ENCODE measurements around the gene RHO. TPM values are rescaled to one million over a fixed set of nuclear protein-coding genes. Genes with fewer than 3 reads are reported as not detected.

Gene RHO
- total RNA-seq, 2 experiments from 2014 or later, result not detected

DNA sequence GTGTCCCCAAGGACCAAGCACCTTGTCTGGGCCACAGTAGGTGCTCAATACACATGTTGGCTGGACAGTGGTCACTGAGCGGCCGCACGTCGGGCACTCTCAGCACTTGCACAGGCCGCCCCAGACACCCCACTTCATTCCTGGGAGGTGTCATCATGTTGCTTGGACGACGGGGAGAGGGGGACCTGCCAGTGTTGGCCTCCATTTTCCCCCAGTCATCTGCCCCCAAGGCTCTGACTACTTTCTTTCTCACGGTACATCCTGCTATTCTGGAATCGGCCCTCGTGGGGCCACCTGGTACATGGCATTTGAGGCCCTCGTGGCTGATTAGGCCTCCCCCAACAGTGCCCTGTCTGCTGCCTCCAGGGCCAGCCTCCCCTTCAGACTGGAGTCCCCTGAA is 1.2 kb upstream of the RHO start:
- ChIA-PET POLR2A (no interaction called here), CTCF (interaction anchor here (0.6 kb wide), 1 partner anchor 415 kb away, joined by 3 read pairs; no protein-coding TSS in a partner anchor)
- H3K27ac Mint-ChIP-seq, result no peak overlapping the region
- H3K9me3 Mint-ChIP-seq, result no peaks in the 10 kb centered on the region
- DNase-seq, result no peak
- no peaks in the 10 kb centered on the region for H3K27me3 Mint-ChIP-seq
- no peaks in the 10 kb centered on the region for H3K36me3 Mint-ChIP-seq
- no peak overlapping the region for H3K4me3 Mint-ChIP-seq
- no peaks in the 10 kb centered on the region for H3K4me1 Mint-ChIP-seq (ENCODE audit: low read depth)
- intact Hi-C loops (cut with micrococcal nuclease), result no loop called here

DNA sequence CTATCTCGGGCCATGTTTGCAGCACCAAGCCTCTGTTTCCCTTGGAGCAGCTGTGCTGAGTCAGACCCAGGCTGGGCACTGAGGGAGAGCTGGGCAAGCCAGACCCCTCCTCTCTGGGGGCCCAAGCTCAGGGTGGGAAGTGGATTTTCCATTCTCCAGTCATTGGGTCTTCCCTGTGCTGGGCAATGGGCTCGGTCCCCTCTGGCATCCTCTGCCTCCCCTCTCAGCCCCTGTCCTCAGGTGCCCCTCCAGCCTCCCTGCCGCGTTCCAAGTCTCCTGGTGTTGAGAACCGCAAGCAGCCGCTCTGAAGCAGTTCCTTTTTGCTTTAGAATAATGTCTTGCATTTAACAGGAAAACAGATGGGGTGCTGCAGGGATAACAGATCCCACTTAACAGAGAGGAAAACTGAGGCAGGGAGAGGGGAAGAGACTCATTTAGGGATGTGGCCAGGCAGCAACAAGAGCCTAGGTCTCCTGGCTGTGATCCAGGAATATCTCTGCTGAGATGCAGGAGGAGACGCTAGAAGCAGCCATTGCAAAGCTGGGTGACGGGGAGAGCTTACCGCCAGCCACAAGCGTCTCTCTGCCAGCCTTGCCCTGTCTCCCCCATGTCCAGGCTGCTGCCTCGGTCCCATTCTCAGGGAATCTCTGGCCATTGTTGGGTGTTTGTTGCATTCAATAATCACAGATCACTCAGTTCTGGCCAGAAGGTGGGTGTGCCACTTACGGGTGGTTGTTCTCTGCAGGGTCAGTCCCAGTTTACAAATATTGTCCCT is 1.2 kb downstream of the RHO start:
- H3K4me3 Mint-ChIP-seq, result no peak overlapping the region
- no peak overlapping the region for H3K27ac Mint-ChIP-seq
- no peaks in the 10 kb centered on the region for H3K4me1 Mint-ChIP-seq (ENCODE audit: low read depth)
- intact Hi-C loops (cut with micrococcal nuclease), result no loop called here
- no peaks in the 10 kb centered on the region for H3K27me3 Mint-ChIP-seq
- no peak for DNase-seq
- H3K36me3 Mint-ChIP-seq, result no peaks in the 10 kb centered on the region
- H3K9me3 Mint-ChIP-seq, result no peaks in the 10 kb centered on the region
- ChIA-PET POLR2A (no interaction called here), CTCF (no interaction called here)

DNA sequence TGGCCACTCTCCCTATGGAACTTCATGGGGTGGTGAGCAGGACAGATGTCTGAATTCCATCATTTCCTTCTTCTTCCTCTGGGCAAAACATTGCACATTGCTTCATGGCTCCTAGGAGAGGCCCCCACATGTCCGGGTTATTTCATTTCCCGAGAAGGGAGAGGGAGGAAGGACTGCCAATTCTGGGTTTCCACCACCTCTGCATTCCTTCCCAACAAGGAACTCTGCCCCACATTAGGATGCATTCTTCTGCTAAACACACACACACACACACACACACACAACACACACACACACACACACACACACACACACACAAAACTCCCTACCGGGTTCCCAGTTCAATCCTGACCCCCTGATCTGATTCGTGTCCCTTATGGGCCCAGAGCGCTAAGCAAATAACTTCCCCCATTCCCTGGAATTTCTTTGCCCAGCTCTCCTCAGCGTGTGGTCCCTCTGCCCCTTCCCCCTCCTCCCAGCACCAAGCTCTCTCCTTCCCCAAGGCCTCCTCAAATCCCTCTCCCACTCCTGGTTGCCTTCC is 1.9 kb downstream of the RHO start:
- Mint-ChIP-seq H3K9me3 (no peaks in the 10 kb centered on the region), H3K4me3 (no peak overlapping the region), H3K27ac (no peak overlapping the region), H3K36me3 (no peaks in the 10 kb centered on the region), H3K4me1 (ENCODE audit: low read depth) (no peaks in the 10 kb centered on the region), H3K27me3 (no peaks in the 10 kb centered on the region)
- CTCF ChIA-PET, result no interaction called here
- intact Hi-C loops (cut with micrococcal nuclease), result no loop called here
- POLR2A ChIA-PET, result no interaction called here
- DNase-seq, result no peak

- H3K9me3 Mint-ChIP-seq, result no peaks in the 10 kb centered on the region
- no peaks in the 10 kb centered on the region for H3K27me3 Mint-ChIP-seq
- no peaks in the 10 kb centered on the region for H3K4me1 Mint-ChIP-seq (ENCODE audit: low read depth)
- CTCF ChIA-PET, result no interaction called here
- POLR2A ChIA-PET, result no interaction called here
- no peak overlapping the region for H3K4me3 Mint-ChIP-seq
- DNase-seq, result no peak
- H3K36me3 Mint-ChIP-seq, result no peaks in the 10 kb centered on the region
- intact Hi-C loops (cut with micrococcal nuclease), result no loop called here
- H3K27ac Mint-ChIP-seq, result no peak overlapping the region
These were observed 2.4 kb downstream of the RHO start for GRCh38 chr3:129530821-129531220.

GRCh38 chr3:129531699-129532098 is 3.3 kb downstream of the RHO start:
- no peak for DNase-seq
- Mint-ChIP-seq H3K27ac (no peak overlapping the region), H3K4me3 (no peak overlapping the region), H3K36me3 (no peaks in the 10 kb centered on the region), H3K9me3 (no peaks in the 10 kb centered on the region), H3K4me1 (ENCODE audit: low read depth) (no peaks in the 10 kb centered on the region), H3K27me3 (no peaks in the 10 kb centered on the region)
- CTCF ChIA-PET, result no interaction called here
- intact Hi-C loops (cut with micrococcal nuclease), result no loop called here
- POLR2A ChIA-PET, result no interaction called here

DNA sequence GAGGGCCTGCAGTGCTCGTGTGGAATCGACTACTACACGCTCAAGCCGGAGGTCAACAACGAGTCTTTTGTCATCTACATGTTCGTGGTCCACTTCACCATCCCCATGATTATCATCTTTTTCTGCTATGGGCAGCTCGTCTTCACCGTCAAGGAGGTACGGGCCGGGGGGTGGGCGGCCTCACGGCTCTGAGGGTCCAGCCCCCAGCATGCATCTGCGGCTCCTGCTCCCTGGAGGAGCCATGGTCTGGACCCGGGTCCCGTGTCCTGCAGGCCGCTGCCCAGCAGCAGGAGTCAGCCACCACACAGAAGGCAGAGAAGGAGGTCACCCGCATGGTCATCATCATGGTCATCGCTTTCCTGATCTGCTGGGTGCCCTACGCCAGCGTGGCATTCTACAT is 3.8 kb downstream of the RHO start:
- ChIA-PET POLR2A (no interaction called here), CTCF (no interaction called here)
- intact Hi-C loops (cut with micrococcal nuclease), result no loop called here
- Mint-ChIP-seq H3K4me1 (ENCODE audit: low read depth) (no peaks in the 10 kb centered on the region), H3K27me3 (no peaks in the 10 kb centered on the region), H3K36me3 (no peaks in the 10 kb centered on the region), H3K9me3 (no peaks in the 10 kb centered on the region), H3K4me3 (no peak overlapping the region), H3K27ac (no peak overlapping the region)
- DNase-seq, result no peak

- Mint-ChIP-seq H3K4me1 (ENCODE audit: low read depth) (no peaks in the 10 kb centered on the region), H3K36me3 (no peaks in the 10 kb centered on the region), H3K4me3 (no peak overlapping the region), H3K27ac (no peak overlapping the region), H3K9me3 (no peaks in the 10 kb centered on the region), H3K27me3 (no peaks in the 10 kb centered on the region)
- DNase-seq, result no peak
- POLR2A ChIA-PET, result no interaction called here
- CTCF ChIA-PET, result no interaction called here
- intact Hi-C loops (cut with micrococcal nuclease), result no loop called here
These were observed 5.0 kb downstream of the RHO start for GRCh38 chr3:129533406-129533805.

- Mint-ChIP-seq H3K9me3 (no peaks in the 10 kb centered on the region), H3K27ac (no peak overlapping the region), H3K4me1 (ENCODE audit: low read depth) (no peaks in the 10 kb centered on the region), H3K27me3 (no peaks in the 10 kb centered on the region), H3K36me3 (no peaks in the 10 kb centered on the region), H3K4me3 (no peak overlapping the region)
- intact Hi-C loops (cut with micrococcal nuclease), result no loop called here
- ChIA-PET CTCF (no interaction called here), POLR2A (no interaction called here)
- DNase-seq, result no peak
These were observed 6.1 kb downstream of the RHO start for GRCh38 chr3:129534428-129535027.

DNA sequence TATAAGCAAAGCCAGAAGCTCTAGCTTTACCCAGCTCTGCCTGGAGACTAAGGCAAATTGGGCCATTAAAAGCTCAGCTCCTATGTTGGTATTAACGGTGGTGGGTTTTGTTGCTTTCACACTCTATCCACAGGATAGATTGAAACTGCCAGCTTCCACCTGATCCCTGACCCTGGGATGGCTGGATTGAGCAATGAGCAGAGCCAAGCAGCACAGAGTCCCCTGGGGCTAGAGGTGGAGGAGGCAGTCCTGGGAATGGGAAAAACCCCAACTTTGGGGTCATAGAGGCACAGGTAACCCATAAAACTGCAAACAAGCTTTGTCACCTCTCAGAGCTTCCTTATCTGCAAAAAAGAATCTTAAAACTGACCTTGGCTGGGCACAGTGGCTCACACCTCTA is 6.6 kb downstream of the RHO start:
- H3K36me3 Mint-ChIP-seq, result no peaks in the 10 kb centered on the region
- intact Hi-C loops (cut with micrococcal nuclease), result no loop called here
- ChIA-PET POLR2A (no interaction called here), CTCF (no interaction called here)
- H3K27me3 Mint-ChIP-seq, result no peaks in the 10 kb centered on the region
- H3K27ac Mint-ChIP-seq, result no peak overlapping the region
- H3K9me3 Mint-ChIP-seq, result no peaks in the 10 kb centered on the region
- no peak for DNase-seq
- no peak overlapping the region for H3K4me3 Mint-ChIP-seq
- H3K4me1 Mint-ChIP-seq (ENCODE audit: low read depth), result no peaks in the 10 kb centered on the region

DNA sequence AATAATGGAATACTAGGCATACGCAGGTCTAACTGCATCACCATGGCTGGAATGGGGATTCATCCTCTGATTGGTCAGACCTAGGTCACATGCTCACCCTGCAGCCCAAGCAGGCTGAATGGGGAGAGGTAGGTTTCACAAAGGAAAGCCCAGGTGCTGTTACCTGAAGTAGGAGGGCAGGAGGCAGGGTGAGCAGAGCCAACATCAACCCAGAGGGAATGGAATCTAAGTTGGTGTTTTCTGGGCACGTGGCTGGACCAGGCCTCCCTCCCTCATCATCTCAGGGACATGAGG is 7.9 kb downstream of the RHO start:
- no peaks in the 10 kb centered on the region for H3K4me1 Mint-ChIP-seq (ENCODE audit: low read depth)
- DNase-seq, result no peak
- H3K4me3 Mint-ChIP-seq, result no peak overlapping the region
- ChIA-PET POLR2A (no interaction called here), CTCF (no interaction called here)
- intact Hi-C loops (cut with micrococcal nuclease), result no loop called here
- no peaks in the 10 kb centered on the region for H3K27me3 Mint-ChIP-seq
- no peak overlapping the region for H3K27ac Mint-ChIP-seq
- no peaks in the 10 kb centered on the region for H3K36me3 Mint-ChIP-seq
- no peaks in the 10 kb centered on the region for H3K9me3 Mint-ChIP-seq

- no peaks in the 10 kb centered on the region for H3K9me3 Mint-ChIP-seq
- intact Hi-C loops (cut with micrococcal nuclease), result no loop called here
- no peaks in the 10 kb centered on the region for H3K27me3 Mint-ChIP-seq
- no peak overlapping the region for H3K27ac Mint-ChIP-seq
- no peak for DNase-seq
- H3K36me3 Mint-ChIP-seq, result no peaks in the 10 kb centered on the region
- POLR2A ChIA-PET, result no interaction called here
- CTCF ChIA-PET, result no interaction called here
- H3K4me3 Mint-ChIP-seq, result no peak overlapping the region
- H3K4me1 Mint-ChIP-seq (ENCODE audit: low read depth), result no peaks in the 10 kb centered on the region
These were observed 8.4 kb downstream of the RHO start for GRCh38 chr3:129536804-129537203.

DNA sequence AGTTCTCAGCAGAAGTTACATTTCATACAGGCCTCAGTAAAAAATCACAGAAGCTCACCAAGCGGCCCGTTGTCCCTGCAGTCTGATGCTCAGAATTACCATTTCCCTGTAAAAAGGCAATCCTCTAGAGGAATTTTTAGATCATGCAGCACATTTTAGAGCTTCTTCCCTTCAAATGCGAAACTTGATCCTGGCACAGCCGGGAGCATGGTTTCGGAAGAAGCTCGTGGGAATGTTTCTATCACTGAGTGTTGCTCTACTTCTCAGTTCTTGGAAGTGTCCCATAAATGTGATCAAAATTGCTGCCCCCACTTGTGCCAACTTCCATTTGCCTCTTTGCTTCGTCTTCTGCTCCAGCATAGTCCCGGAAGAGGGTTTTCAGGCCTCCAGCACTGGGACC is 10.8 kb downstream of the RHO start:
- intact Hi-C loops (cut with micrococcal nuclease), result no loop called here
- Mint-ChIP-seq H3K36me3 (no peaks in the 10 kb centered on the region), H3K4me1 (ENCODE audit: low read depth) (no peaks in the 10 kb centered on the region), H3K27me3 (no peaks in the 10 kb centered on the region), H3K27ac (no peak overlapping the region), H3K4me3 (no peak overlapping the region), H3K9me3 (no peaks in the 10 kb centered on the region)
- ChIA-PET CTCF (interaction anchor here (0.9 kb wide), 1 partner anchor 49 kb away, joined by 3 read pairs; no protein-coding TSS in a partner anchor), POLR2A (no interaction called here)
- DNase-seq, result no peak

- ChIA-PET CTCF (no interaction called here), POLR2A (no interaction called here)
- Mint-ChIP-seq H3K27me3 (no peaks in the 10 kb centered on the region), H3K4me1 (ENCODE audit: low read depth) (no peaks in the 10 kb centered on the region), H3K4me3 (no peak overlapping the region), H3K36me3 (no peaks in the 10 kb centered on the region), H3K27ac (no peak overlapping the region), H3K9me3 (no peaks in the 10 kb centered on the region)
- no peak for DNase-seq
- intact Hi-C loops (cut with micrococcal nuclease), result no loop called here
These were observed 12.5 kb downstream of the RHO start for GRCh38 chr3:129540776-129541516.

All from activated CD4-positive, alpha-beta memory T cell treated with anti-CD3 and anti-CD28 coated beads for 36 hours (primary cell).